Measurements from ENCODE around the gene CFAP299.

CFAP299 gene

GRCh38 chr4:81003597-81004111 lies 668.1 kb downstream of the CFAP299 start:
- Histone ChIP-seq H3K4me2 (ENCODE audit: low read length) (peak overlapping the region; percentile 39; the same call in 1 of the 2 replicates), H4K20me1 (ENCODE audit: insufficient read depth, low read length) (no peaks in the 10 kb centered on the region), H3K79me2 (ENCODE audit: low read length) (no peaks in the 10 kb centered on the region), H3K9me3 (ENCODE audit: insufficient read depth, low read length) (no peaks in the 10 kb centered on the region), H2AFZ (ENCODE audit: low read depth, low read length) (no peak overlapping the region), H3K27me3 (ENCODE audit: low read depth, low read length) (no peaks in the 10 kb centered on the region), H3K4me3 (ENCODE audit: low read length) (no peak overlapping the region), H3K36me3 (replicated peaks; ENCODE audit: low read depth, low read length) (no peaks in the 10 kb centered on the region), H3K4me1 (ENCODE audit: low read length) (peaks cover 15% of the 10 kb centered on the region), H3K27ac (ENCODE audit: low read length) (no peak overlapping the region), H3K9ac (ENCODE audit: low read length) (no peak overlapping the region)
- TF ChIP-seq EZH2phosphoT487 (IDR thresholded peaks at IDR 0.05; ENCODE audit: low read depth) (no peak), CTCF (IDR thresholded peaks at IDR 0.05; ENCODE audit: low read depth, low read length) (no peak)

- Histone ChIP-seq H3K79me2 (ENCODE audit: low read length) (no peaks in the 10 kb centered on the region), H3K9ac (ENCODE audit: low read length) (no peak overlapping the region), H4K20me1 (ENCODE audit: insufficient read depth, low read length) (no peaks in the 10 kb centered on the region), H3K27ac (ENCODE audit: low read length) (no peak overlapping the region), H3K27me3 (ENCODE audit: low read depth, low read length) (no peaks in the 10 kb centered on the region), H3K4me3 (ENCODE audit: low read length) (no peak overlapping the region), H3K4me2 (ENCODE audit: low read length) (no peak overlapping the region), H2AFZ (ENCODE audit: low read depth, low read length) (no peak overlapping the region), H3K4me1 (ENCODE audit: low read length) (peaks cover 15% of the 10 kb centered on the region), H3K9me3 (ENCODE audit: insufficient read depth, low read length) (no peaks in the 10 kb centered on the region), H3K36me3 (replicated peaks; ENCODE audit: low read depth, low read length) (no peaks in the 10 kb centered on the region)
- no peak for TF ChIP-seq EZH2phosphoT487 (IDR thresholded peaks at IDR 0.05; ENCODE audit: low read depth)
- TF ChIP-seq CTCF (IDR thresholded peaks at IDR 0.05; ENCODE audit: low read depth, low read length) = no peak
Observed at GRCh38 chr4:81007417-81007816, 671.9 kb downstream of the CFAP299 start.

Data from OCI-LY3 (cell line).